Sigmoid colon (tissue), 4 donors: Measurements from ENCODE around the gene OR5H6.

Experiments used
- EP300 ChIP-seq, 4 donors: sonication (generic); formaldehyde crosslinking; IDR thresholded peaks; one replicate each; pipeline ENCODE4 v1.6.1; 2017; ENCODE audit warnings: antibody characterized with exemption in 4 of 4
- POLR2A ChIP-seq, 2 donors: fragments of 450-650 bp; IDR thresholded peaks; one replicate each; pipeline ENCODE4 v1.6.1; 2016; ENCODE audit warnings: antibody characterized with exemption in 2 of 2, mild to moderate bottlenecking in 2 of 2, moderate library complexity in 2 of 2
- TF ChIP-seq, protein P1 (sequence below), 4 experiments: fragments of 450-650 bp in 3 of 4; fragments of 200-600 bp in 1 of 4; IDR thresholded peaks; one replicate each; pipeline ENCODE4 v1.5.1; 2016 to 2019; ENCODE audit warnings: antibody characterized with exemption in 4 of 4, mild to moderate bottlenecking in 3 of 4, moderate library complexity in 2 of 4

DNA sequence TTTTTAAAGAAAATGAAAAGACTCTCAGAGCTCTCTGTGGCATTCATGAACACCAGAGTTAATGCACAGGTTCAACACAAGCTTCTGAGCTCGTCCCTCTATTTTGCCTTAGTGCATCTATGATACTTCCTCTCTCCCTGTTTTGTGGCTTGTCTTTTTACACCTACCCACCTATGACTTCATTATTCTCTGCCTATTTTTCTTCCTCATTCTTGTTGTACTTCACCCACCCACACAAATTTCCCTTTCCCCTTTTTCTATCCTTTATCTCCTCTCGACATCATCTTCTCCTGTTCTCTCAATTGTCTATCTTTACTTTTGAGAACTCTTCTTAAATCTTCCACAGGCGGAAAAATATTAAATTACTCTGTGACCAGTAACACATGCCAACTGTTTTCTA lies 49.0 kb upstream of the OR5H6 start:
- TF ChIP-seq POLR2A (IDR thresholded peaks at IDR 0.05) (no peak), EP300 (IDR thresholded peaks at IDR 0.05) (no peak)
- TF ChIP-seq, protein P1, sequence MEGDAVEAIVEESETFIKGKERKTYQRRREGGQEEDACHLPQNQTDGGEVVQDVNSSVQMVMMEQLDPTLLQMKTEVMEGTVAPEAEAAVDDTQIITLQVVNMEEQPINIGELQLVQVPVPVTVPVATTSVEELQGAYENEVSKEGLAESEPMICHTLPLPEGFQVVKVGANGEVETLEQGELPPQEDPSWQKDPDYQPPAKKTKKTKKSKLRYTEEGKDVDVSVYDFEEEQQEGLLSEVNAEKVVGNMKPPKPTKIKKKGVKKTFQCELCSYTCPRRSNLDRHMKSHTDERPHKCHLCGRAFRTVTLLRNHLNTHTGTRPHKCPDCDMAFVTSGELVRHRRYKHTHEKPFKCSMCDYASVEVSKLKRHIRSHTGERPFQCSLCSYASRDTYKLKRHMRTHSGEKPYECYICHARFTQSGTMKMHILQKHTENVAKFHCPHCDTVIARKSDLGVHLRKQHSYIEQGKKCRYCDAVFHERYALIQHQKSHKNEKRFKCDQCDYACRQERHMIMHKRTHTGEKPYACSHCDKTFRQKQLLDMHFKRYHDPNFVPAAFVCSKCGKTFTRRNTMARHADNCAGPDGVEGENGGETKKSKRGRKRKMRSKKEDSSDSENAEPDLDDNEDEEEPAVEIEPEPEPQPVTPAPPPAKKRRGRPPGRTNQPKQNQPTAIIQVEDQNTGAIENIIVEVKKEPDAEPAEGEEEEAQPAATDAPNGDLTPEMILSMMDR (IDR thresholded peaks at IDR 0.05), result no peak
